Measurements from ENCODE around the gene SLIT1.

The SLIT1 gene

DNA sequence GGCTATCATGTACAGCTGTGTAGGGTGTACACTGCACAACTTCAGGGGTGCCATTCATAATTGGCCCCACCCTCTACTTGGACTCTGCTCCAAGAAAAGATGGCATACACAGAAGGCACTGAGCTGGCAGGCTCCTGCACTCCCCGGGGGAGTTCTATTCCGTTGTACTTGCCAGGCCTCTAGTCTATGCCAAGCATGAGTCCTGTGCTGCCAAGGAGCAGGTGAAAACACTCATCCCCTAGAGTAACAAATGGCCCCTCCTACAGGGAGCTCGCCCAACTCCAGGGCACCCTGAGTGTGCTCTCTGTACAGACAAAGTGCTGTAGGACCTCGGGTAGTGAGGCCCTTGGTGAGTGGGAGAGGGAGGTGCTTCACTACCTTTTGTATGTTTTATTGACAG lies 127.2 kb downstream of the SLIT1 start:
- TF ChIP-seq POLR2AphosphoS5 (IDR thresholded peaks at IDR 0.05; ENCODE audit: low read depth, low read length), result no peak
- TF ChIP-seq POLR2A (IDR thresholded peaks at IDR 0.05; ENCODE audit: low read depth, low read length), result no peak
- TF ChIP-seq TAF1 (IDR thresholded peaks at IDR 0.05; ENCODE audit: borderline replicate concordance, low read depth, low read length), result no peak
- DNase-seq (ENCODE audit: insufficient read length) (no peak), FAIRE-seq (no peak)

DNA sequence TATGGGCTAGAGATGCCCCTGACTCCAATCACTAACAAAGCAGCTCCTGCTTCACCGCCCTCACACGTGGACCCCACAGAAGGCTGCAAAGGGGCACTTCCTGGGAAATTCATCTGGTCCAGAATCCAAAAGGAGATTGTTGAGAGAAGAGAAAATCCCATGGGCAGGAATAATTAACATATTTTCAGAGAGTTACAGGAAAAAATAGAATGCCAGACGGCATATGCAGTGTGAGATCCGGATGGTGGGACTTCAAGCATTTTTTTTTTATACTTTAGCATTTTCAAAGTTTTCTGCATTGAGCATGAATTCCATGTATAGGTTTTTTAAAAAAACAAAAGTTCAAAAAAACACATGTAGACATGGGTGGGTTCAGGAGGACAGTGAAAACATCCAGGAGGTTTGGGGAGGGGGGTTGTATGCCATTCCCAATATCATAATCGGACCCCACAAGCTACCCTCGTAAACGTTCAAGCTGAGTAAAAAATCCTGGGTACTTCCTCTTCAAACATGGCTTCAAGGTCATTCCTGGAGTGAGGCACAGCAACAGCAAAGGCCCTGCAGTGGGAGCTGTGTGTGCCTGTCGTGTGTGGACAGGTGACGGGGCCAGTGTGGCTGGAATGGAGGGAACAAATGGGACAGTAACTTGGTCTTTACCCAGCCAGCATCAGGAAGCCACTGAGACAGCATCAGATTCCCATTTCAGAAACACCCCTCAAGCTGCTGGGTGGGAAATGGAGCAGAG lies 128.1 kb downstream of the SLIT1 start:
- DNase-seq (ENCODE audit: insufficient read length), result no peak
- no peak for TF ChIP-seq POLR2AphosphoS5 (IDR thresholded peaks at IDR 0.05; ENCODE audit: low read depth, low read length)
- TF ChIP-seq TAF1 (IDR thresholded peaks at IDR 0.05; ENCODE audit: borderline replicate concordance, low read depth, low read length), result no peak
- no peak for TF ChIP-seq POLR2A (IDR thresholded peaks at IDR 0.05; ENCODE audit: low read depth, low read length)
- no peak for FAIRE-seq

DNA sequence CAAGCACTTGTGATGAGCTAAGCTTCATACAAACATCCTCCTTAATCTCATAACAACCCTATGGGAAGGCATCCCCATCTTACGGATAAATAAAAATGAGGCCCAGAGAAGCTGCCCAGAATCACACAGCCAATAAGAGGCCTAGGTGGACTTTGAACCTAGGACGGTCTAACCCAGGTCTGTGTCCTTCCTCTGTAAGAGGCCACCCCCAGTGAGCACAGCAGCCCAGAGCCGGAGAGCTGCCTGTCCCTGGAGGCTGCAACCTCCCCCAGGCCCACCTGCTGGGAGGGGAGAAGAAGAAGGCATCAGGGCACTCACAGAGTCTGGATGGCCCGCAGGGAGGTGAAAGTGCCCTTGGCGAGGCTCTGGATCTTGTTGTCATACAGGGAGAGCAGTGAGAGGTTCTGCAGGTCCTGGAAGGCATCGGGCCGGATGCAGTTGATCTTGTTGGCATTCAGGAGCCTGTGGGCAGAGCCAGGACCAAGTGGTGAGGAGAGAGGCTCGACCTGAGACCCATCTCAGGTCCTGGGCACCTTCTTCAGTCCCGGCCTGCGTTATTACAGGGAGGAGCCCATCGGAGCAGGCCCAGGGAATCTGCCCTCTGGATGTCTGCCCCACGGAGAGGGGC lies 129.6 kb downstream of the SLIT1 start:
- no peak for TF ChIP-seq TAF1 (IDR thresholded peaks at IDR 0.05; ENCODE audit: borderline replicate concordance, low read depth, low read length)
- no peak for TF ChIP-seq POLR2A (IDR thresholded peaks at IDR 0.05; ENCODE audit: low read depth, low read length)
- no peak for TF ChIP-seq POLR2AphosphoS5 (IDR thresholded peaks at IDR 0.05; ENCODE audit: low read depth, low read length)
- DNase-seq (ENCODE audit: insufficient read length) (no peak), FAIRE-seq (no peak)

DNA sequence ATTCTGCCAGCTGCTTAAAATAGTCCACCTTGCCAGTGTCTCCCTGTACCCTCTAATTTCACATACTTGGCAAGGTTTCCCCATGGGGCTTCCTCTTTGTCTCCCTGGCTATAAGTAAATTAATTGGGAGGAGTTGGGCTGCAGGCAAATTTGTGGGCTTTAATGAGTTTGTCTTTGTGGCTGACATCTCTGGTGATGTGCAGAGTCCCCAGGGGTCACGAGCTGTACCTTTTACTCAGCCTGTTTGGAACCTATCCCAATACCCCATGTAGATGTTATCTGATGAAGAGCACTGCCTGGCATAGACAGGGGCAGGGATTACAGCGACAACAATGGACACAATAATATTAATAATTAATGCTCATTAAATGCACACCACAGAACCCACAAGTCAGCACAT lies 132.5 kb downstream of the SLIT1 start:
- no peak for DNase-seq (ENCODE audit: insufficient read length)
- TF ChIP-seq TAF1 (IDR thresholded peaks at IDR 0.05; ENCODE audit: borderline replicate concordance, low read depth, low read length) (no peak), POLR2A (IDR thresholded peaks at IDR 0.05; ENCODE audit: low read depth, low read length) (no peak), POLR2AphosphoS5 (IDR thresholded peaks at IDR 0.05; ENCODE audit: low read depth, low read length) (no peak)
- FAIRE-seq, result no peak

DNA sequence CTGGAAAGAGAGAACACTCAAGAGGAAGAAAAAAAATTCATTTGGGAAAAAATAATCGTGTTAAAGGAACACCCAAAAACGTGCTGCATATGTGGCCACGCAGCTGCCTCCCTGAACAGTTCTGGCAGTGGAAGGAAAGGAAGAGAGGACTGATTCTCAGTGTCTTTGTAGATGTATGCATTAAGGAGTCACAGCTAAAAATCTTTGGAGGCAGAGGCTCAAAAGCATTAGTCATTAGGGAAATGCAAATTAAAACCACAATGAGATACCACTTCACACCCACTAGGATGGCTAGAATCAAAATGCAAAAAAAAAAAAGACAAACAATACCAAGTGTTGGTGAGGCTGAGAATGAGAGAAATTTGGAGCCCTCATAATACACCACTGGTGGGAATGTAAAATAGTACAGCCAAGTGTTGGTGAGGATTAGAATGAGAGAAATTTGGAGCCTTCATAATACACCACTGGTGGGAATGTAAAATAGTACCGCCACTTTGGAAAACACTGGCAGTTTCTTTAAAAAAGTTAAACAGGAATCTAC lies 134.7 kb downstream of the SLIT1 start:
- FAIRE-seq (no peak), DNase-seq (ENCODE audit: insufficient read length) (no peak)
- TF ChIP-seq TAF1 (IDR thresholded peaks at IDR 0.05; ENCODE audit: borderline replicate concordance, low read depth, low read length), result no peak
- TF ChIP-seq POLR2AphosphoS5 (IDR thresholded peaks at IDR 0.05; ENCODE audit: low read depth, low read length), result no peak
- TF ChIP-seq POLR2A (IDR thresholded peaks at IDR 0.05; ENCODE audit: low read depth, low read length), result no peak

DNA sequence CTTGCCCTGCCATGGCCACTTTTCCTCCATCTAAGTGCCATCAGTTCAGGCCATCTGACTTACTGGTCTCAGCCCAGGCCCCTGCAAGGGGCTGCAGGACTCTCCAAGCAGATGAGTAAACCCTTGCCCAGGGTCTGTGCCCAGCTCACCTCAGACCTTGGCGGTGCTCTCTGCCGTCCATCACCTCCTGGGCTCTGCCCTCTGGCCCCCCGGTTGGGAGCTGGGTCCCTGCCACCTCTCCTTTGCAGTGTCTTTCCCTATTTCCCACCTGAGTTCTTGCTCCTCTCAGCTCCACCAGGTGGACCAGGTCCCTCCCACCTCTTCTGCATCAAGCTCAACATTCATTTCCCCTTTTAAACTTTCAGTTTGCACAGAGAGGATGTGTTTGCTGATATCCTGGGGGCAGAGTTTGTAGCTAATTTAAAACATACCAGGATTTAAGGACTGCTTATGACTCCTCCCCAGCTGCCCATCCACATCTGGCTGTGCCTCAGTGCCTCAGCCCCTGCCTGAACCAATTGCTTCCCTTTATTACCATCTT lies 135.5 kb downstream of the SLIT1 start:
- FAIRE-seq, result no peak
- no peak for DNase-seq (ENCODE audit: insufficient read length)
- TF ChIP-seq POLR2A (IDR thresholded peaks at IDR 0.05; ENCODE audit: low read depth, low read length), result no peak
- TF ChIP-seq TAF1 (IDR thresholded peaks at IDR 0.05; ENCODE audit: borderline replicate concordance, low read depth, low read length), result no peak
- no peak for TF ChIP-seq POLR2AphosphoS5 (IDR thresholded peaks at IDR 0.05; ENCODE audit: low read depth, low read length)

DNA sequence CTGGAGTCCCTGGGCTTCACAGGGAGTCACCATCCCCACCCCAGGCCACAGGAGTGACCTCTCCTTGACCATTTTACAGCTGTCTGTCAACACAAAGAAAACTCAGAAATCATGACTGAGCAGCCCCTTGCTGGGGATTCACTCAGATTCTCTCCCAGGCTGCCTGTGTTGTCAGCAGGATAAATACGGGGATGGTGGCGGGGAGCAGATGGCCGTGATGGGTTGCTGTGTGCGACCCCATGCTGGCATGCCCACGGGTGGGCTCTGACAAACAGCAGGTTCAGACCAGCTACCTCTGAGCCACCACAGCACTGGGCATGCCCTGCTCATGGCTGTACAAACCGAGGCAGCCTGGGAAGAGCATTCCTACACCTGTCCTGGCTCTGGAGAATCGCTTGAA lies 136.1 kb downstream of the SLIT1 start:
- DNase-seq (ENCODE audit: insufficient read length) (no peak), FAIRE-seq (no peak)
- TF ChIP-seq POLR2AphosphoS5 (IDR thresholded peaks at IDR 0.05; ENCODE audit: low read depth, low read length) (no peak), POLR2A (IDR thresholded peaks at IDR 0.05; ENCODE audit: low read depth, low read length) (no peak), TAF1 (IDR thresholded peaks at IDR 0.05; ENCODE audit: borderline replicate concordance, low read depth, low read length) (no peak)

DNA sequence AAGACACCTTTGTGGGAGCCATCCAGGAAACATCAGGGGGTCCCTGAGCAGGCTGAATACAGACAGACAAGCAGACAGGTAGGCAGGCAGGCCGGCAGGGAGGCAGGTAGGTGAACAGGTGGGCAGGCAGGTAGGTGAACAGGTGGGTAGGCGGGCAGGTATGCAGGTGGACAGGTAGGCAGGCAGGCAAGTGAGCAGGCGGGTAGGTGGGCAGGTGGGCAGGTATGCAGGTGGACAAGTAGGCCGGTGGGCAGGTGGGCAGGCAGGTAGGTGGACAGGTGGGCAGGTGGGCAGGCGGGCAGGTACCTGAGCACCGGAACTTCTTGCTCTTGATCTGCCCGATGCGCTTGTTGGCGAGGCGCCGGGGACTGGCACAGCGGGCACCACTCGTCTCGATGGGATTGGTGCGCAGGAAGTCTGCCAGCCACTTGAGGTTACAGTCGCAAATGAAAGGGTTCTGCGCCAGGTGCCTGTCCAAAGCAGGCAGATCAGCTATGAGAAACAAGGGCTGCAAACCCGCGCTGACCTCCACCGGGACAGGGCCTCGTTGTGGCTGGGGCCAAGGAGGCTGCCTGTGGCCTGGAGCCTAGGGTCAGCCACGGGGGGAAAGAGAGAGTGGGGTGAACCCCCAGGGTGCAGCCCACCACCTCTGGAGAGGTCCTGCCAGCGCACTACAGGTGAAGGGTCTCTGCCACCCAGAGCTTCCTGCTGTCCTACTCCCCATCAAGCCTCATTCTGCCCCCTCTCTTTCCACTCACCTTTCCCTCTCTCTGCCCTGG lies 136.9 kb downstream of the SLIT1 start:
- DNase-seq (ENCODE audit: insufficient read length) (no peak), FAIRE-seq (no peak)

DNA sequence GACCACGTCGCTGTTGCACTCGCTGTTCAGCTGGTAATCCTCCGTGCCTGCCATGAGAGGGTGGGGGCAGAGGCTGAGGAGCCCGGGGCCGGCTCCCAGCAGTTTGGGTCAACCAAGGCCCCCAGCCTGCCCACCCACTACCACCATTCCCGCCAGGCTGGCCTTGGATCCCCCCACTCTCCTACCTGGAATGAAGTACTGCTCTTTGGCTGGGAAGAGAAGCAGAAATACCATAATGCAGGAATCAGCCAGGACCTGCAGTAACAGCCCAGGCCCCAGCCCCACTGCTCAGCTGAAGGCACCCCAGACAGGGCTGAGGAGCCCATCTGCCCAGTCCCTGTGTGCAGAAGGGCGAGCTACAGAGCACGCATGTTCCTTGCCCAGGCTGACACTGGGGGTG lies 138.0 kb downstream of the SLIT1 start:
- TF ChIP-seq POLR2AphosphoS5 (IDR thresholded peaks at IDR 0.05; ENCODE audit: low read depth, low read length) (no peak), TAF1 (IDR thresholded peaks at IDR 0.05; ENCODE audit: borderline replicate concordance, low read depth, low read length) (no peak), POLR2A (IDR thresholded peaks at IDR 0.05; ENCODE audit: low read depth, low read length) (no peak)
- DNase-seq (ENCODE audit: insufficient read length), result no peak
- no peak for FAIRE-seq

More for the DNA sequence above, 136.9 kb downstream of the SLIT1 start:
- TF ChIP-seq POLR2AphosphoS5 (IDR thresholded peaks at IDR 0.05; ENCODE audit: low read depth, low read length), result no peak
- TF ChIP-seq TAF1 (IDR thresholded peaks at IDR 0.05; ENCODE audit: borderline replicate concordance, low read depth, low read length), result no peak
- no peak for TF ChIP-seq POLR2A (IDR thresholded peaks at IDR 0.05; ENCODE audit: low read depth, low read length)

DNA sequence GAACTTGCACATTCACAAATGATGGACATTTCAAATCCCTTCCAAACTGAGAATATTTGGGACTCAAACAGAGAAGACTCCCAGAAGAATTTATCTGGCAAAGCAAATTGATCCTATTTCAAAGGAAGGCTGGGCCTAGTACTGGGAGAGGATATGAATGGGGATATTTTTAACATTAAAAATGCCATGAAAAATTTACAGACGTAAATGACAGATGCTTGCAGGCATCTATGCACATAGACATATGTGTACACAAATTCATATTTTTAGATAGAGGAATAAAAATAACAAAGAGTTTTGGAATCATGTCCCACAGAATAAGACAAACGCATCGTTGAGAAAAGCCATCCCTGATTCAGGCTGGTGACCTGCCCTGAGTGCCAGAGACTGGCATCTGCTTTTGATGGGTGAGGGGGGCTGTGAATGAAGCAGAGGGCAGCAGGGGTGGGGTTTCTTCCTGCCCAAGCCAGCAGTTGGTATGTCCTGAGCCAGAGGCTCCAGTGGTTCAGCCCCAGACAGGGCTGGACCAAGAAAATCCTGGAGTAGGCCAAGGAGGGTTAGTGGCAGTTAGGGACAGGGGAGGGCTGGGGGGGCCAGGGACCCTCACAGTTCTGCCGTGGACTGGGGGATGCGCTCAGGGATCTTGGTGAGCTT lies 138.5 kb downstream of the SLIT1 start:
- FAIRE-seq, result no peak
- no peak for DNase-seq (ENCODE audit: insufficient read length)
- TF ChIP-seq POLR2AphosphoS5 (IDR thresholded peaks at IDR 0.05; ENCODE audit: low read depth, low read length) (no peak), POLR2A (IDR thresholded peaks at IDR 0.05; ENCODE audit: low read depth, low read length) (no peak), TAF1 (IDR thresholded peaks at IDR 0.05; ENCODE audit: borderline replicate concordance, low read depth, low read length) (no peak)

Measured in GM12892 (cell line).